ENCODE measurements around the gene SRM. TPM values are rescaled to one million over a fixed set of nuclear protein-coding genes. Genes with fewer than 3 reads are reported as not detected.

Gene SRM
- total and polyA plus RNA-seq, 2 donors (not counting 1 experiment from before 2014, with no cell fraction given), result 38.9 to 79.2 TPM

- peaks cover 2% of the 10 kb centered on the region for H3K4me1 Mint-ChIP-seq
- H4K20me1 ChIP-seq (ENCODE audit: control insufficient read depth, insufficient read depth, low read length, poor library complexity, severe bottlenecking), result no peaks in the 10 kb centered on the region
- H3K36me3 ChIP-seq (replicated peaks in 1 of 2; ENCODE audit: control extremely low read depth in 1 of 2, control insufficient read depth in 1 of 2, extremely low read depth in 1 of 2, insufficient read depth in 2 of 2, low read length in 1 of 2), result peaks cover 5 to 16% of the 10 kb centered on the region in 2 experiments
- no peak overlapping the region for H3K27ac ChIP-seq (ENCODE audit: low read length in 2 of 2)
- H3K4me1 ChIP-seq (ENCODE audit: control insufficient read depth in 2 of 2, insufficient read depth in 2 of 2, low read length in 2 of 2), result no peaks in the 10 kb centered on the region
- H3K9ac ChIP-seq (ENCODE audit: low read length), result no peak overlapping the region
- intact Hi-C loops (cut with micrococcal nuclease), result no loop called here
- ChIA-PET CTCF (interaction anchor here (0.6 kb wide), 2 partner anchors 34 to 277 kb away, joined by 4 to 5 read pairs; no protein-coding TSS in a partner anchor), POLR2A (no interaction called here)
- no peak overlapping the region for H3K4me2 ChIP-seq (replicated peaks; ENCODE audit: low read depth, low read length, poor library complexity, severe bottlenecking)
- no peaks in the 10 kb centered on the region for H3K27me3 ChIP-seq (replicated peaks in 1 of 4; ENCODE audit: control extremely low read depth in 1 of 4, control insufficient read depth in 3 of 4, insufficient read depth in 4 of 4, low read length in 3 of 4)
- H3K9me3 Mint-ChIP-seq (ENCODE audit: insufficient read depth), result no peaks in the 10 kb centered on the region
- DNase-seq (no peak), ATAC-seq (ENCODE audit: low read depth) (no peak)
- no peak overlapping the region for H3K4me3 Mint-ChIP-seq
- H3K27ac Mint-ChIP-seq, result no peak overlapping the region
- 100% methylated on average over 3 of the region's 9 CpGs for WGBS (ENCODE audit: insufficient coverage)
- H2AFZ ChIP-seq (ENCODE audit: insufficient read depth, low read depth, low read length, poor library complexity, severe bottlenecking), result no peak overlapping the region
- no peak for TF ChIP-seq EZH2 (IDR thresholded peaks at IDR 0.05; ENCODE audit: borderline replicate concordance, insufficient read depth, low read depth, low read length, poor library complexity, severe bottlenecking)
- TF ChIP-seq CTCF (IDR thresholded peaks at IDR 0.05), result no peak
- H3K79me2 ChIP-seq (ENCODE audit: control insufficient read depth, insufficient read depth, low read length), result no peaks in the 10 kb centered on the region
- no peak overlapping the region for H3K4me3 ChIP-seq (ENCODE audit: control extremely low read depth in 1 of 5, extremely low read depth in 1 of 5, insufficient read depth in 1 of 5, low read depth in 2 of 5, low read length in 4 of 5)
- H3K9me3 ChIP-seq (ENCODE audit: control extremely low read depth in 1 of 3, control insufficient read depth in 2 of 3, insufficient read depth in 1 of 3, low read length in 2 of 3), result no peaks in the 10 kb centered on the region
- H3K27me3 Mint-ChIP-seq, result no peaks in the 10 kb centered on the region
These were observed 29.0 kb downstream of the SRM start for GRCh38 chr1:11030865-11031264.

- Histone ChIP-seq H3K27ac (ENCODE audit: low read length in 2 of 2) (no peak overlapping the region), H3K4me2 (replicated peaks; ENCODE audit: low read depth, low read length, poor library complexity, severe bottlenecking) (no peak overlapping the region), H4K20me1 (ENCODE audit: control insufficient read depth, insufficient read depth, low read length, poor library complexity, severe bottlenecking) (no peaks in the 10 kb centered on the region), H3K36me3 (replicated peaks in 1 of 2; ENCODE audit: control extremely low read depth in 1 of 2, control insufficient read depth in 1 of 2, extremely low read depth in 1 of 2, insufficient read depth in 2 of 2, low read length in 1 of 2) (peaks cover 13 to 40% of the 10 kb centered on the region in 2 experiments), H3K9me3 (ENCODE audit: control extremely low read depth in 1 of 3, control insufficient read depth in 2 of 3, insufficient read depth in 1 of 3, low read length in 2 of 3) (no peaks in the 10 kb centered on the region), H3K79me2 (ENCODE audit: control insufficient read depth, insufficient read depth, low read length) (no peaks in the 10 kb centered on the region), H3K9ac (ENCODE audit: low read length) (no peak overlapping the region), H3K4me1 (ENCODE audit: control insufficient read depth in 2 of 2, insufficient read depth in 2 of 2, low read length in 2 of 2) (no peaks in the 10 kb centered on the region), H3K4me3 (ENCODE audit: control extremely low read depth in 1 of 5, extremely low read depth in 1 of 5, insufficient read depth in 1 of 5, low read depth in 2 of 5, low read length in 4 of 5) (no peak overlapping the region), H3K27me3 (replicated peaks in 1 of 4; ENCODE audit: control extremely low read depth in 1 of 4, control insufficient read depth in 3 of 4, insufficient read depth in 4 of 4, low read length in 3 of 4) (no peaks in the 10 kb centered on the region), H2AFZ (ENCODE audit: insufficient read depth, low read depth, low read length, poor library complexity, severe bottlenecking) (no peak overlapping the region)
- no peaks in the 10 kb centered on the region for H3K27me3 Mint-ChIP-seq
- TF ChIP-seq CTCF (IDR thresholded peaks at IDR 0.05), result no peak
- no peak for TF ChIP-seq EZH2 (IDR thresholded peaks at IDR 0.05; ENCODE audit: borderline replicate concordance, insufficient read depth, low read depth, low read length, poor library complexity, severe bottlenecking)
- WGBS (ENCODE audit: insufficient coverage), result no CpG with 5 or more reads among the region's 3 CpGs
- no peaks in the 10 kb centered on the region for H3K9me3 Mint-ChIP-seq (ENCODE audit: insufficient read depth)
- intact Hi-C loops (cut with micrococcal nuclease), result no loop called here
- no peak overlapping the region for H3K27ac Mint-ChIP-seq
- no peak for DNase-seq
- no peak for ATAC-seq (ENCODE audit: low read depth)
- H3K4me3 Mint-ChIP-seq, result no peak overlapping the region
- POLR2A ChIA-PET, result no interaction called here
- peaks cover 15% of the 10 kb centered on the region for H3K4me1 Mint-ChIP-seq
- CTCF ChIA-PET, result interaction anchor here (0.7 to 1.5 kb wide), 2 partner anchors 10 to 192 kb away, joined by 5 to 8 read pairs; no protein-coding TSS in a partner anchor
These were observed 31.8 kb downstream of the SRM start for GRCh38 chr1:11028018-11028417.
